A549 (cell line): Measurements from ENCODE around the gene PRCP. TPM values are rescaled to one million over a fixed set of nuclear protein-coding genes. Genes with fewer than 3 reads are reported as not detected.

Source experiments
- ATAC-seq, 2 experiments: fragments of 200-7000 bp in 1 of 2; fragments of >200 bp in 1 of 2; cut with Nextera tagmentation in 1 of 2; cut with Tn5 transposase in 1 of 2; 3 replicates each; pipeline versions ENCODE4 v1.8.0 to v1.9.1; 2018 to 2020; ENCODE audit warnings: mild to moderate bottlenecking in 1 of 2, moderate library complexity in 1 of 2
- CTCF ChIA-PET: fragments of 300-600 bp; sonication (Branson Sonifier 250); formaldehyde crosslinking; extraction: SDS; loops from one replicate; lab custom pipeline; 2021; ENCODE audit warnings: antibody characterized with exemption, inconsistent platforms; lab: Yijun Ruan, JAX
- POLR2A ChIA-PET: fragments of 350-600 bp; formaldehyde crosslinking; extraction: SDS; loops from one replicate; lab custom pipeline; 2021; ENCODE audit warnings: antibody characterized with exemption, inconsistent platforms; lab: Yijun Ruan, JAX
- DNase-seq, 2 experiments: peaks; one replicate each; pipeline versions ENCODE4 v3.0.0 to v3.0.0-alpha.2; 2011 to 2016; ENCODE audit warnings: low read depth in 1 of 2, low spot score in 1 of 2
- FAIRE-seq: peaks from 2 replicates; lab custom pipeline; 2011; peaks lifted over from hg19 to GRCh38; lab: Jason Lieb, UNC
- H3K27ac ChIP-seq, 2 experiments: fragments of >200 bp; sonication (Bioruptor Twin); formaldehyde crosslinking; 3 replicates each; pipeline ENCODE4 v1.5.1; 2016 to 2017
- H3K4me1 ChIP-seq: fragments of >200 bp; sonication (Bioruptor Twin); formaldehyde crosslinking; 3 replicates; pipeline ENCODE4 v1.6.1; 2016
- H3K4me2 ChIP-seq: fragments of >200 bp; sonication (Bioruptor Twin); formaldehyde crosslinking; 3 replicates; pipeline ENCODE4 v1.6.1; 2016
- H3K4me3 ChIP-seq: fragments of >200 bp; sonication (Bioruptor Twin); formaldehyde crosslinking; 3 replicates; pipeline ENCODE4 v1.5.1; 2016
- H3K9me3 ChIP-seq: fragments of >200 bp; sonication (Bioruptor Twin); formaldehyde crosslinking; 3 replicates; pipeline ENCODE4 v1.6.1; 2016
- ATOH8 ChIP-seq: fragments of 250-450 bp; sonication (Bioruptor Pico); IDR thresholded peaks from 2 replicates; pipeline ENCODE4 v1.5.0; 2020; ENCODE audit warnings: low read depth, mild to moderate bottlenecking, moderate library complexity
- CBX2 ChIP-seq: fragments of 200-600 bp; sonication (generic); IDR thresholded peaks from 2 replicates; pipeline ENCODE4 v1.6.1; 2016; ENCODE audit warnings: low read depth, mild to moderate bottlenecking, borderline replicate concordance
- CBX8 ChIP-seq: fragments of 200-600 bp; sonication (generic); IDR thresholded peaks from 2 replicates; pipeline ENCODE4 v1.6.1; 2016
- CEBPB ChIP-seq, 2 experiments: fragments of >200 bp in 1 of 2; sonication (Bioruptor Twin) in 1 of 2; formaldehyde crosslinking in 1 of 2; IDR thresholded peaks; 2 replicates each; pipeline ENCODE4 v1.6.1; 2012 to 2016
- EHMT2 ChIP-seq: fragments of 200-600 bp; sonication (generic); IDR thresholded peaks from 2 replicates; pipeline ENCODE4 v1.6.1; 2016; ENCODE audit warnings: antibody characterized with exemption, low read depth, mild to moderate bottlenecking, moderate library complexity
- ELK1 ChIP-seq: fragments of 150-350 bp; IDR thresholded peaks from 2 replicates; pipeline ENCODE4 v1.6.1; 2014; ENCODE audit warnings: low read depth, mild to moderate bottlenecking, low read length
- ESRRA ChIP-seq: fragments of 150-350 bp; IDR thresholded peaks from 2 replicates; pipeline ENCODE4 v1.6.1; 2014; ENCODE audit warnings: mild to moderate bottlenecking, low read length, borderline replicate concordance
- FOSL2 ChIP-seq, 2 experiments: fragments of 450-650 bp in 1 of 2; fragments of >200 bp in 1 of 2; sonication (Bioruptor Twin) in 1 of 2; formaldehyde crosslinking; IDR thresholded peaks; 2 replicates each; pipeline versions ENCODE4 v1.5.0 to v1.6.1; 2016 to 2020; ENCODE audit warnings: mild to moderate bottlenecking in 1 of 2, moderate library complexity in 1 of 2
- FOXS1 ChIP-seq: fragments of 250-450 bp; sonication (Bioruptor Pico); IDR thresholded peaks from 2 replicates; pipeline ENCODE4 v1.5.0; 2020; ENCODE audit warnings: mild to moderate bottlenecking, moderate library complexity
- GATA3 ChIP-seq: IDR thresholded peaks from 2 replicates; pipeline ENCODE4 v1.6.1; 2012; ENCODE audit warnings: borderline replicate concordance
- HDAC2 ChIP-seq: fragments of 200-600 bp; sonication (generic); IDR thresholded peaks from 2 replicates; pipeline ENCODE4 v1.6.1; 2016
- HOXB13 ChIP-seq: fragments of 250-450 bp; sonication (Bioruptor Pico); IDR thresholded peaks from 2 replicates; pipeline ENCODE4 v1.5.0; 2020; ENCODE audit warnings: low read depth, mild to moderate bottlenecking, moderate library complexity
- MAX ChIP-seq: IDR thresholded peaks from 2 replicates; pipeline ENCODE4 v1.6.1; 2012
- MAZ ChIP-seq: fragments of 150-350 bp; IDR thresholded peaks from 2 replicates; pipeline ENCODE4 v1.6.1; 2014; ENCODE audit warnings: antibody characterized with exemption, low read depth, low read length, borderline replicate concordance
- NR3C1 ChIP-seq: fragments of >200 bp; sonication (Bioruptor Twin); formaldehyde crosslinking; IDR thresholded peaks from 3 replicates; pipeline ENCODE4 v1.6.1; 2017
- PBX3 ChIP-seq: IDR thresholded peaks from 2 replicates; pipeline ENCODE4 v1.6.1; 2012
- RCOR1 ChIP-seq: fragments of 150-350 bp; IDR thresholded peaks from 2 replicates; pipeline ENCODE4 v1.6.1; 2014; ENCODE audit warnings: antibody characterized with exemption, low read length, low read depth
- REST ChIP-seq: fragments of 200-600 bp; sonication (generic); IDR thresholded peaks from 2 replicates; pipeline ENCODE4 v1.6.1; 2016; ENCODE audit warnings: antibody characterized with exemption, mild to moderate bottlenecking, moderate library complexity
- RFX5 ChIP-seq: fragments of 450-650 bp; IDR thresholded peaks from 2 replicates; pipeline ENCODE4 v1.7.1; 2014; ENCODE audit warnings: antibody characterized with exemption, mild to moderate bottlenecking, moderate library complexity
- RNF2 ChIP-seq: fragments of 200-600 bp; sonication (generic); IDR thresholded peaks from 2 replicates; pipeline ENCODE4 v1.6.1; 2016; ENCODE audit warnings: low read depth, mild to moderate bottlenecking, antibody characterized with exemption, moderate library complexity, borderline replicate concordance
- SMC3 ChIP-seq: fragments of >200 bp; sonication (Bioruptor Twin); formaldehyde crosslinking; IDR thresholded peaks from 3 replicates; pipeline ENCODE4 v1.6.1; 2018; ENCODE audit warnings: inconsistent platforms
- SREBF2 ChIP-seq: fragments of 450-650 bp; IDR thresholded peaks from 2 replicates; pipeline ENCODE4 v1.6.1; 2014; ENCODE audit warnings: mild to moderate bottlenecking, moderate library complexity
- TFCP2L1 ChIP-seq: fragments of 250-450 bp; sonication (Bioruptor Pico); IDR thresholded peaks from 2 replicates; pipeline ENCODE4 v1.5.0; 2021; ENCODE audit warnings: mild to moderate bottlenecking
- TP53 ChIP-seq: fragments of 250-450 bp; sonication (Bioruptor Pico); IDR thresholded peaks from 2 replicates; pipeline ENCODE4 v1.5.0; 2021; ENCODE audit warnings: mild to moderate bottlenecking, moderate library complexity
- ZC3H11A ChIP-seq: fragments of 450-650 bp; IDR thresholded peaks from 2 replicates; pipeline ENCODE4 v1.6.1; 2014; ENCODE audit warnings: antibody characterized with exemption, mild to moderate bottlenecking
- ZSCAN20 ChIP-seq: fragments of 250-450 bp; sonication (Bioruptor Pico); IDR thresholded peaks from 2 replicates; pipeline ENCODE4 v1.8.0; 2022; ENCODE audit warnings: mild to moderate bottlenecking, moderate library complexity
- WGBS: methylation state at CpG from one replicate; pipeline ENCODE4 v1.1.6; 2017; ENCODE audit errors: missing lambda C conversion rate; 5-methylcytosine and 5-hydroxymethylcytosine counted together
- polyA plus RNA-seq, 4 experiments: library from polyadenylated mRNA; depleted of rRNA in 3 of 4; stranded (reverse); fragments of >200 nt; fragmentation: RNase III in 1 of 4; extraction: RNeasy Plus Mini Kit Qiagen cat#74134 plus additional on column Dnase treatment in 1 of 4; gene quantifications; 2 replicates in 3 of 4; 3 replicates in 1 of 4; pipeline ENCODE4 v1.2.3, GENCODE V29; 2011 to 2017

PRCP gene
- polyA plus RNA-seq, 2 of the 4 experiments (the other 2 are of a cell fraction): 49.8 to 86.2 TPM

GRCh38 chr11:82832983-82833382 lies 67.2 kb downstream of the PRCP start:
- no peak overlapping the region for H3K27ac ChIP-seq
- no peaks in the 10 kb centered on the region for H3K9me3 ChIP-seq
- H3K4me2 ChIP-seq: no peak overlapping the region
- ATAC-seq: no peak
- no peak overlapping the region for H3K4me3 ChIP-seq
- no peak for TF ChIP-seq TFCP2L1
- no peak for TF ChIP-seq RFX5
- TF ChIP-seq RNF2: no peak
- no peak for TF ChIP-seq ATOH8
- TF ChIP-seq SREBF2: no peak
- TF ChIP-seq NR3C1: no peak
- TF ChIP-seq ESRRA: no peak
- TF ChIP-seq HOXB13 (CRISPR knock-in tag): no peak
- TF ChIP-seq FOSL2 (IDR thresholded peaks at IDR 0.05): no peak
- TF ChIP-seq FOSL2 (CRISPR knock-in tag; IDR thresholded peaks at IDR 0.05): no peak
- TF ChIP-seq SMC3: no peak
- no peak for TF ChIP-seq EHMT2
- no peak for TF ChIP-seq MAZ
- no peak for TF ChIP-seq CBX2
- TF ChIP-seq PBX3: no peak
- no peak for TF ChIP-seq CEBPB (IDR thresholded peaks at IDR 0.05)
- TF ChIP-seq RCOR1: no peak
- no peak for TF ChIP-seq GATA3
- TF ChIP-seq HDAC2: no peak
- DNase-seq: no peak
- FAIRE-seq: no peak
- ChIA-PET CTCF (no interaction called here), POLR2A (no interaction called here)
- WGBS: 95% methylated on average over 4 of the region's 4 CpGs
- no peaks in the 10 kb centered on the region for H3K4me1 ChIP-seq

GRCh38 chr11:82831364-82831763 lies 68.9 kb downstream of the PRCP start:
- Histone ChIP-seq H3K4me1 (no peaks in the 10 kb centered on the region), H3K9me3 (no peaks in the 10 kb centered on the region), H3K4me2 (no peak overlapping the region), H3K27ac (no peak overlapping the region), H3K4me3 (no peak overlapping the region)
- CTCF ChIA-PET: interaction anchor here (0.6 to 1.3 kb wide), 3 partner anchors 114 to 570 kb away, joined by 3 to 6 read pairs (median 5); no protein-coding TSS in a partner anchor
- POLR2A ChIA-PET: no interaction called here
- 75% methylated on average over 3 of the region's 3 CpGs for WGBS
- TF ChIP-seq ESRRA: no peak
- no peak for TF ChIP-seq CEBPB (IDR thresholded peaks at IDR 0.05)
- no peak for TF ChIP-seq CBX8
- TF ChIP-seq FOSL2 (IDR thresholded peaks at IDR 0.05): no peak
- TF ChIP-seq FOSL2 (CRISPR knock-in tag; IDR thresholded peaks at IDR 0.05): no peak
- no peak for TF ChIP-seq REST
- no peak for TF ChIP-seq MAX
- TF ChIP-seq ELK1: no peak
- TF ChIP-seq FOXS1 (CRISPR knock-in tag): no peak
- TF ChIP-seq ZC3H11A: no peak
- TF ChIP-seq ZSCAN20: no peak
- no peak for TF ChIP-seq NR3C1
- TF ChIP-seq CBX2: no peak
- no peak for TF ChIP-seq TP53 (CRISPR knock-in tag)
- no peak for TF ChIP-seq MAZ
- DNase-seq (no peak), ATAC-seq (no peak), FAIRE-seq (no peak)
